ENCODE measurements around the gene AKAP13. TPM values are rescaled to one million over a fixed set of nuclear protein-coding genes. Genes with fewer than 3 reads are reported as not detected.

The AKAP13 gene
- total and polyA plus RNA-seq, 2 of the 13 experiments (the other 11 are each of a cell fraction or from before 2014, with no cell fraction given) = 6.7 to 27.1 TPM

GRCh38 chr15:85708402-85708941 lies 328.1 kb downstream of the AKAP13 start (continued):
- TF ChIP-seq, protein P1, sequence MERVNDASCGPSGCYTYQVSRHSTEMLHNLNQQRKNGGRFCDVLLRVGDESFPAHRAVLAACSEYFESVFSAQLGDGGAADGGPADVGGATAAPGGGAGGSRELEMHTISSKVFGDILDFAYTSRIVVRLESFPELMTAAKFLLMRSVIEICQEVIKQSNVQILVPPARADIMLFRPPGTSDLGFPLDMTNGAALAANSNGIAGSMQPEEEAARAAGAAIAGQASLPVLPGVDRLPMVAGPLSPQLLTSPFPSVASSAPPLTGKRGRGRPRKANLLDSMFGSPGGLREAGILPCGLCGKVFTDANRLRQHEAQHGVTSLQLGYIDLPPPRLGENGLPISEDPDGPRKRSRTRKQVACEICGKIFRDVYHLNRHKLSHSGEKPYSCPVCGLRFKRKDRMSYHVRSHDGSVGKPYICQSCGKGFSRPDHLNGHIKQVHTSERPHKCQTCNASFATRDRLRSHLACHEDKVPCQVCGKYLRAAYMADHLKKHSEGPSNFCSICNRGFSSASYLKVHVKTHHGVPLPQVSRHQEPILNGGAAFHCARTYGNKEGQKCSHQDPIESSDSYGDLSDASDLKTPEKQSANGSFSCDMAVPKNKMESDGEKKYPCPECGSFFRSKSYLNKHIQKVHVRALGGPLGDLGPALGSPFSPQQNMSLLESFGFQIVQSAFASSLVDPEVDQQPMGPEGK (CRISPR knock-in tag; IDR thresholded peaks at IDR 0.05) = peak; percentile 38; the same call in 1 of the 2 replicates
- TF ChIP-seq ZNF337 (CRISPR knock-in tag; IDR thresholded peaks at IDR 0.05; ENCODE audit: borderline replicate concordance, low read depth) (no peak), ZNF552 (CRISPR knock-in tag; IDR thresholded peaks at IDR 0.05; ENCODE audit: borderline replicate concordance) (no peak), ZNF777 (CRISPR knock-in tag; IDR thresholded peaks at IDR 0.05) (no peak), AKAP8 (CRISPR knock-in tag; IDR thresholded peaks at IDR 0.05) (no peak), ETV5 (CRISPR knock-in tag; IDR thresholded peaks at IDR 0.05; ENCODE audit: borderline replicate concordance) (no peak), ZBTB49 (CRISPR knock-in tag; IDR thresholded peaks at IDR 0.05; ENCODE audit: borderline replicate concordance) (no peak), ZNF607 (CRISPR knock-in tag; IDR thresholded peaks at IDR 0.05; ENCODE audit: borderline replicate concordance) (no peak), SATB2 (CRISPR knock-in tag; IDR thresholded peaks at IDR 0.05) (no peak), ZBTB42 (CRISPR knock-in tag; IDR thresholded peaks at IDR 0.05) (no peak), CEBPB (IDR thresholded peaks at IDR 0.05; ENCODE audit: borderline replicate concordance, low read depth, low read length) (no peak)
- TF ChIP-seq, protein P2, sequence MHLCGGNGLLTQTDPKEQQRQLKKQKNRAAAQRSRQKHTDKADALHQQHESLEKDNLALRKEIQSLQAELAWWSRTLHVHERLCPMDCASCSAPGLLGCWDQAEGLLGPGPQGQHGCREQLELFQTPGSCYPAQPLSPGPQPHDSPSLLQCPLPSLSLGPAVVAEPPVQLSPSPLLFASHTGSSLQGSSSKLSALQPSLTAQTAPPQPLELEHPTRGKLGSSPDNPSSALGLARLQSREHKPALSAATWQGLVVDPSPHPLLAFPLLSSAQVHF (CRISPR knock-in tag; IDR thresholded peaks at IDR 0.05) = no peak
- TF ChIP-seq, protein P3, sequence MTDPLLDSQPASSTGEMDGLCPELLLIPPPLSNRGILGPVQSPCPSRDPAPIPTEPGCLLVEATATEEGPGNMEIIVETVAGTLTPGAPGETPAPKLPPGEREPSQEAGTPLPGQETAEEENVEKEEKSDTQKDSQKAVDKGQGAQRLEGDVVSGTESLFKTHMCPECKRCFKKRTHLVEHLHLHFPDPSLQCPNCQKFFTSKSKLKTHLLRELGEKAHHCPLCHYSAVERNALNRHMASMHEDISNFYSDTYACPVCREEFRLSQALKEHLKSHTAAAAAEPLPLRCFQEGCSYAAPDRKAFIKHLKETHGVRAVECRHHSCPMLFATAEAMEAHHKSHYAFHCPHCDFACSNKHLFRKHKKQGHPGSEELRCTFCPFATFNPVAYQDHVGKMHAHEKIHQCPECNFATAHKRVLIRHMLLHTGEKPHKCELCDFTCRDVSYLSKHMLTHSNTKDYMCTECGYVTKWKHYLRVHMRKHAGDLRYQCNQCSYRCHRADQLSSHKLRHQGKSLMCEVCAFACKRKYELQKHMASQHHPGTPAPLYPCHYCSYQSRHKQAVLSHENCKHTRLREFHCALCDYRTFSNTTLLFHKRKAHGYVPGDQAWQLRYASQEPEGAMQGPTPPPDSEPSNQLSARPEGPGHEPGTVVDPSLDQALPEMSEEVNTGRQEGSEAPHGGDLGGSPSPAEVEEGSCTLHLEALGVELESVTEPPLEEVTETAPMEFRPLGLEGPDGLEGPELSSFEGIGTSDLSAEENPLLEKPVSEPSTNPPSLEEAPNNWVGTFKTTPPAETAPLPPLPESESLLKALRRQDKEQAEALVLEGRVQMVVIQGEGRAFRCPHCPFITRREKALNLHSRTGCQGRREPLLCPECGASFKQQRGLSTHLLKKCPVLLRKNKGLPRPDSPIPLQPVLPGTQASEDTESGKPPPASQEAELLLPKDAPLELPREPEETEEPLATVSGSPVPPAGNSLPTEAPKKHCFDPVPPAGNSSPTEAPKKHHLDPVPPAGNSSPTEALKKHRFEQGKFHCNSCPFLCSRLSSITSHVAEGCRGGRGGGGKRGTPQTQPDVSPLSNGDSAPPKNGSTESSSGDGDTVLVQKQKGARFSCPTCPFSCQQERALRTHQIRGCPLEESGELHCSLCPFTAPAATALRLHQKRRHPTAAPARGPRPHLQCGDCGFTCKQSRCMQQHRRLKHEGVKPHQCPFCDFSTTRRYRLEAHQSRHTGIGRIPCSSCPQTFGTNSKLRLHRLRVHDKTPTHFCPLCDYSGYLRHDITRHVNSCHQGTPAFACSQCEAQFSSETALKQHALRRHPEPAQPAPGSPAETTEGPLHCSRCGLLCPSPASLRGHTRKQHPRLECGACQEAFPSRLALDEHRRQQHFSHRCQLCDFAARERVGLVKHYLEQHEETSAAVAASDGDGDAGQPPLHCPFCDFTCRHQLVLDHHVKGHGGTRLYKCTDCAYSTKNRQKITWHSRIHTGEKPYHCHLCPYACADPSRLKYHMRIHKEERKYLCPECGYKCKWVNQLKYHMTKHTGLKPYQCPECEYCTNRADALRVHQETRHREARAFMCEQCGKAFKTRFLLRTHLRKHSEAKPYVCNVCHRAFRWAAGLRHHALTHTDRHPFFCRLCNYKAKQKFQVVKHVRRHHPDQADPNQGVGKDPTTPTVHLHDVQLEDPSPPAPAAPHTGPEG (CRISPR knock-in tag; IDR thresholded peaks at IDR 0.05) = no peak
- TF ChIP-seq, protein P4, sequence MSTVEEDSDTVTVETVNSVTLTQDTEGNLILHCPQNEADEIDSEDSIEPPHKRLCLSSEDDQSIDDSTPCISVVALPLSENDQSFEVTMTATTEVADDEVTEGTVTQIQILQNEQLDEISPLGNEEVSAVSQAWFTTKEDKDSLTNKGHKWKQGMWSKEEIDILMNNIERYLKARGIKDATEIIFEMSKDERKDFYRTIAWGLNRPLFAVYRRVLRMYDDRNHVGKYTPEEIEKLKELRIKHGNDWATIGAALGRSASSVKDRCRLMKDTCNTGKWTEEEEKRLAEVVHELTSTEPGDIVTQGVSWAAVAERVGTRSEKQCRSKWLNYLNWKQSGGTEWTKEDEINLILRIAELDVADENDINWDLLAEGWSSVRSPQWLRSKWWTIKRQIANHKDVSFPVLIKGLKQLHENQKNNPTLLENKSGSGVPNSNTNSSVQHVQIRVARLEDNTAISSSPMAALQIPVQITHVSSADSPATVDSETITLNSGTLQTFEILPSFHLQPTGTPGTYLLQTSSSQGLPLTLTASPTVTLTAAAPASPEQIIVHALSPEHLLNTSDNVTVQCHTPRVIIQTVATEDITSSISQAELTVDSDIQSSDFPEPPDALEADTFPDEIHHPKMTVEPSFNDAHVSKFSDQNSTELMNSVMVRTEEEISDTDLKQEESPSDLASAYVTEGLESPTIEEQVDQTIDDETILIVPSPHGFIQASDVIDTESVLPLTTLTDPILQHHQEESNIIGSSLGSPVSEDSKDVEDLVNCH (CRISPR knock-in tag; IDR thresholded peaks at IDR 0.05) = no peak
